Astrocyte (in vitro differentiated cells and primary cell): ENCODE data around the gene SLC4A1. TPM values are rescaled to one million over a fixed set of nuclear protein-coding genes. Genes with fewer than 3 reads are reported as not detected.

Experiments used
- DNase-seq: peaks from one replicate; pipeline ENCODE4 v3.0.0-alpha.2; 2010; ENCODE audit warnings: low read depth
- FAIRE-seq: peaks from 2 replicates; lab custom pipeline; 2011; peaks lifted over from hg19 to GRCh38; lab: Jason Lieb, UNC
- H2AFZ ChIP-seq: 2 replicates; pipeline ENCODE4 v1.6.0; 2012; ENCODE audit warnings: low read depth, low read length, inconsistent platforms
- H3K27ac ChIP-seq: 2 replicates; pipeline ENCODE4 v1.5.1; 2011; ENCODE audit warnings: low read depth, low read length, inconsistent platforms
- H3K27me3 ChIP-seq: 2 replicates; pipeline ENCODE4 v1.6.0; 2011; ENCODE audit warnings: low read length, inconsistent platforms; ENCODE audit not compliant: insufficient read depth
- H3K36me3 ChIP-seq: 2 replicates; pipeline ENCODE4 v1.5.1; 2011; ENCODE audit warnings: low read length, inconsistent platforms; ENCODE audit not compliant: insufficient read depth
- H3K4me1 ChIP-seq: 2 replicates; pipeline ENCODE4 v1.5.1; 2011; ENCODE audit warnings: low read length, inconsistent platforms; ENCODE audit not compliant: insufficient read depth
- H3K4me2 ChIP-seq: 2 replicates; pipeline ENCODE4 v1.6.0; 2012; ENCODE audit warnings: low read length, inconsistent platforms
- H3K4me3 ChIP-seq: 2 replicates; pipeline ENCODE4 v1.5.1; 2011; ENCODE audit warnings: low read depth, mild to moderate bottlenecking, low read length, inconsistent platforms; ENCODE audit not compliant: insufficient read depth
- H3K79me2 ChIP-seq: 2 replicates; pipeline ENCODE4 v1.6.0; 2012; ENCODE audit warnings: mild to moderate bottlenecking, low read length, inconsistent platforms; ENCODE audit not compliant: insufficient read depth
- H3K9ac ChIP-seq: 2 replicates; pipeline ENCODE4 v1.6.0; 2012; ENCODE audit warnings: mild to moderate bottlenecking, low read length, inconsistent platforms
- H3K9me3 ChIP-seq: 2 replicates; pipeline ENCODE4 v1.5.1; 2012; ENCODE audit warnings: low read depth, mild to moderate bottlenecking, low read length, inconsistent platforms; ENCODE audit not compliant: insufficient read depth
- H4K20me1 ChIP-seq: 2 replicates; pipeline ENCODE4 v1.6.0; 2012; ENCODE audit warnings: low read length, inconsistent platforms; ENCODE audit not compliant: insufficient read depth
- H3K27ac Mint-ChIP-seq: one replicate; pipeline ENCODE4 v1.8.0; 2021; ENCODE audit warnings: mild to moderate bottlenecking, mixed read lengths; ENCODE audit not compliant: unreplicated experiment
- H3K27me3 Mint-ChIP-seq: one replicate; pipeline ENCODE4 v1.8.0; 2021; ENCODE audit warnings: low read depth, mixed read lengths; ENCODE audit not compliant: unreplicated experiment
- H3K36me3 Mint-ChIP-seq: one replicate; pipeline ENCODE4 v1.8.0; 2021; ENCODE audit warnings: low read depth, mixed read lengths; ENCODE audit not compliant: unreplicated experiment
- H3K4me1 Mint-ChIP-seq: one replicate; pipeline ENCODE4 v1.8.0; 2021; ENCODE audit warnings: low read depth, mixed read lengths; ENCODE audit not compliant: unreplicated experiment
- H3K4me3 Mint-ChIP-seq: one replicate; pipeline ENCODE4 v1.8.0; 2021; ENCODE audit warnings: mild to moderate bottlenecking, moderate library complexity, mixed read lengths; ENCODE audit not compliant: unreplicated experiment
- H3K9me3 Mint-ChIP-seq: one replicate; pipeline ENCODE4 v1.8.0; 2021; ENCODE audit warnings: mild to moderate bottlenecking, mixed read lengths; ENCODE audit not compliant: unreplicated experiment
- EZH2 ChIP-seq: IDR thresholded peaks from 2 replicates; pipeline ENCODE4 v1.6.1; 2012; ENCODE audit warnings: mild to moderate bottlenecking, low read length, inconsistent platforms; ENCODE audit not compliant: insufficient read depth
- total RNA-seq: library from RNA; stranded (reverse); gene quantifications from 2 replicates; pipeline ENCODE4 v1.2.1, GENCODE V29; 2021
- TF ChIP-seq, protein P1 (sequence below): IDR thresholded peaks from 2 replicates; pipeline ENCODE4 v1.5.1; 2011; ENCODE audit warnings: low read depth, mild to moderate bottlenecking, inconsistent platforms, low read length, moderate library complexity; ENCODE audit not compliant: insufficient read depth

Gene SLC4A1
- total RNA-seq, 1 donor from 2014 or later = not detected

DNA sequence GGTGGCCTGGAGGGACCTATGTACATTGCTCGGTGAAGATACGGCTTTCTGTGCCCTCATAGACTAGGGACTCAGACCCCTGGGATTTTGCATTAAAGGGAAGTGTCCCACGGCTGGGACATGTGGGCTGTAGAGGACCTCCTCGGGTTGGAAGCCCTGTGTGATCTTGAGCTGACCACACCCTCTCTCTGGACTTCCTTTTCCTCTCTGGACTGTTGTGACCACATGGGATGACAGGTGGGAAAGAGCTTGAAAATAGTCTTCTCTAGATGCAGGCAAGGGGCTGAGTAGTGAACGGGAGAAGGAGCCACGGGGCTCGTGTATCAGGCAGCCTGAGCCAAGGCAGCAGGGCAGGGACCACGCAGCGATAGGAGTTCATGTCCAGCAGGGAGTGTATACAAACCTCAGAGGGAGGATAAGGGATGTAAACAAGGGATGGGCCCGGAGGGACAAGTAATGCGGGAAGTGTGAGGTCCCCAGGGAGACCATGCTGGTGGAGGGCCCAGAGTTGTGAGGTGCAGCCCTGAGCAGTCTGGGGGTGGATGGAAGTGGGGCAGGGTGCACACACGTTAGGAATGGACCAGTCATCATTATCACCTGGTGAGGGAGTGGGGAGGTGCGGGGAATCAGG is 4.5 kb upstream of the SLC4A1 start:
- Histone ChIP-seq H4K20me1 (no peaks in the 10 kb centered on the region), H2AFZ (no peak overlapping the region), H3K4me2 (no peak overlapping the region), H3K4me1 (no peaks in the 10 kb centered on the region), H3K79me2 (no peaks in the 10 kb centered on the region), H3K36me3 (no peaks in the 10 kb centered on the region), H3K9me3 (no peaks in the 10 kb centered on the region), H3K9ac (no peak overlapping the region), H3K27me3 (no peaks in the 10 kb centered on the region), H3K4me3 (no peak overlapping the region), H3K27ac (no peak overlapping the region)
- DNase-seq = no peak
- Mint-ChIP-seq H3K4me3 (no peak overlapping the region), H3K4me1 (peaks cover 6% of the 10 kb centered on the region), H3K36me3 (no peaks in the 10 kb centered on the region), H3K27ac (no peak overlapping the region), H3K27me3 (peaks cover 53% of the 10 kb centered on the region), H3K9me3 (no peaks in the 10 kb centered on the region)
- FAIRE-seq = no peak
- TF ChIP-seq EZH2 = no peak
- TF ChIP-seq, protein P1, sequence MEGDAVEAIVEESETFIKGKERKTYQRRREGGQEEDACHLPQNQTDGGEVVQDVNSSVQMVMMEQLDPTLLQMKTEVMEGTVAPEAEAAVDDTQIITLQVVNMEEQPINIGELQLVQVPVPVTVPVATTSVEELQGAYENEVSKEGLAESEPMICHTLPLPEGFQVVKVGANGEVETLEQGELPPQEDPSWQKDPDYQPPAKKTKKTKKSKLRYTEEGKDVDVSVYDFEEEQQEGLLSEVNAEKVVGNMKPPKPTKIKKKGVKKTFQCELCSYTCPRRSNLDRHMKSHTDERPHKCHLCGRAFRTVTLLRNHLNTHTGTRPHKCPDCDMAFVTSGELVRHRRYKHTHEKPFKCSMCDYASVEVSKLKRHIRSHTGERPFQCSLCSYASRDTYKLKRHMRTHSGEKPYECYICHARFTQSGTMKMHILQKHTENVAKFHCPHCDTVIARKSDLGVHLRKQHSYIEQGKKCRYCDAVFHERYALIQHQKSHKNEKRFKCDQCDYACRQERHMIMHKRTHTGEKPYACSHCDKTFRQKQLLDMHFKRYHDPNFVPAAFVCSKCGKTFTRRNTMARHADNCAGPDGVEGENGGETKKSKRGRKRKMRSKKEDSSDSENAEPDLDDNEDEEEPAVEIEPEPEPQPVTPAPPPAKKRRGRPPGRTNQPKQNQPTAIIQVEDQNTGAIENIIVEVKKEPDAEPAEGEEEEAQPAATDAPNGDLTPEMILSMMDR = no peak

DNA sequence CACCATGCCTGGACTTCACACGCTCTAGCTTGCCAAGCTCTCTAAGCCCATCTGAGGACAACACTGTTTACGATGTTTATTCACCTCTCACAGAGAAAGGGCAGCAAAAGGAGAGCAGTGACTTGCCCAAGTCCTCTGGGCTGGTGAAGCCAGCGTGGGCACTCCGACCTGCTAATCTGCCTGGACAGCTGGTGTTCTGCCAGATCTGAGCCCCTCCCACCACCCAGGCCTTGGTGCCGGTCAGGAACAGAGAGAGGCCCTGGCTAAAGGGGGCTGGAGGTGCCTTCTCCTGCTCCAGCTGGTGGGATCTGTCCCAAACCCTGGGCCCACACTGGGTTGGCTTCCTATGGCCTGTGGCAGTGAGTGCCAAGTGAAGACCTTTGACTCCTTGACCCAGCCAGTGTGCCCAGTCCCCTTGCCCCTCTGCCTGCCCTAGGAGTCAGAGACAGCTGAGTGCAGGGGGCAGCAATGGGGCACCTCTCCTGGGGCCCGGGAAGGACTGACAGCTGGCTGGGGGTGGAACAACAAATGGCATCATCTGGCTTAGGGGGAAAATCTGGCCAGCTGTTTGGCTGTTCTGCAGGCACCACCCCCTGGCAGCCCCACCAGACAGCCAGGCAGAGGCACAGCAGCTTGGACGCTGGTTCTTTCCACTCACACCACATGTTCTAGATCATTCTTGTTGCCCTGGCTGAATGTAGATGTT is 1.8 kb upstream of the SLC4A1 start:
- no peak overlapping the region for H3K4me3 Mint-ChIP-seq
- peaks cover 6% of the 10 kb centered on the region for H3K4me1 Mint-ChIP-seq
- H3K36me3 Mint-ChIP-seq = no peaks in the 10 kb centered on the region
- no peak overlapping the region for H3K27ac Mint-ChIP-seq
- H4K20me1 ChIP-seq = no peaks in the 10 kb centered on the region
- FAIRE-seq (no peak), DNase-seq (no peak)
- no peaks in the 10 kb centered on the region for H3K36me3 ChIP-seq
- H3K27ac ChIP-seq = no peak overlapping the region
- peaks cover 47% of the 10 kb centered on the region for H3K27me3 Mint-ChIP-seq
- no peak overlapping the region for H3K4me2 ChIP-seq
- H3K4me1 ChIP-seq = no peaks in the 10 kb centered on the region
- H3K4me3 ChIP-seq = no peak overlapping the region
- no peaks in the 10 kb centered on the region for H3K27me3 ChIP-seq
- H3K9ac ChIP-seq = no peak overlapping the region
- TF ChIP-seq EZH2 = no peak
- TF ChIP-seq, protein P1 = no peak
- no peaks in the 10 kb centered on the region for H3K9me3 Mint-ChIP-seq
- no peaks in the 10 kb centered on the region for H3K9me3 ChIP-seq
- H3K79me2 ChIP-seq = no peaks in the 10 kb centered on the region
- H2AFZ ChIP-seq = no peak overlapping the region
